MM.1S (cell line): Measurements from ENCODE around the gene ZBTB6.

ENCODE experiments used
- DNase-seq: peaks from one replicate; pipeline ENCODE4 v3.0.0-alpha.2; 2015
- H2AFZ ChIP-seq: fragments of 300-600 bp; sonication (generic); 2 replicates; pipeline ENCODE4 v1.6.0; 2016; ENCODE audit warnings: antibody characterized with exemption, low read length
- H3F3A ChIP-seq: fragments of 300-600 bp; sonication (generic); 2 replicates; pipeline ENCODE4 v1.6.1; 2016; ENCODE audit warnings: mild to moderate bottlenecking, antibody characterized with exemption, low read length, moderate library complexity, mixed read lengths; ENCODE audit not compliant: insufficient read depth
- H3K27ac ChIP-seq: fragments of 300-600 bp; sonication (generic); 2 replicates; pipeline ENCODE4 v1.5.1; 2016; ENCODE audit warnings: mild to moderate bottlenecking, low read length
- H3K27me3 ChIP-seq: fragments of 300-600 bp; sonication (generic); replicated peaks from 2 replicates; pipeline ENCODE4 v1.6.0; 2016; ENCODE audit warnings: low read length; ENCODE audit not compliant: insufficient read depth
- H3K36me3 ChIP-seq: fragments of 300-600 bp; sonication (generic); replicated peaks from 2 replicates; pipeline ENCODE4 v1.6.1; 2016; ENCODE audit warnings: mild to moderate bottlenecking, low read length, mixed read lengths; ENCODE audit not compliant: insufficient read depth
- H3K4me1 ChIP-seq: fragments of 300-600 bp; sonication (generic); 2 replicates; pipeline ENCODE4 v1.6.1; 2016; ENCODE audit warnings: low read length, mixed read lengths
- H3K4me2 ChIP-seq: fragments of 300-600 bp; sonication (generic); 2 replicates; pipeline ENCODE4 v1.6.0; 2016; ENCODE audit warnings: low read depth, low read length
- H3K4me3 ChIP-seq: fragments of 300-600 bp; sonication (generic); 2 replicates; pipeline ENCODE4 v1.5.1; 2016; ENCODE audit warnings: low read length, mixed read lengths
- H3K79me2 ChIP-seq: fragments of 300-600 bp; sonication (generic); 2 replicates; pipeline ENCODE4 v1.6.1; 2016; ENCODE audit warnings: mixed run types, low read length, mixed read lengths
- H3K9ac ChIP-seq: fragments of 300-600 bp; sonication (generic); 2 replicates; pipeline ENCODE4 v1.6.1; 2016; ENCODE audit warnings: low read length, mixed read lengths
- H3K9me2 ChIP-seq: fragments of 300-600 bp; sonication (generic); replicated peaks from 2 replicates; pipeline ENCODE4 v1.6.1; 2016; ENCODE audit warnings: mild to moderate bottlenecking, low read length, mixed read lengths; ENCODE audit not compliant: insufficient read depth
- H3K9me3 ChIP-seq: fragments of 300-600 bp; sonication (generic); replicated peaks from 2 replicates; pipeline ENCODE4 v1.6.1; 2016; ENCODE audit warnings: mild to moderate bottlenecking, low read length, mixed read lengths; ENCODE audit not compliant: insufficient read depth
- H4K20me1 ChIP-seq: fragments of 300-600 bp; sonication (generic); 2 replicates; pipeline ENCODE4 v1.6.1; 2016; ENCODE audit warnings: mild to moderate bottlenecking, low read length, moderate library complexity, mixed read lengths; ENCODE audit not compliant: insufficient read depth
- EZH2 ChIP-seq: fragments of 300-600 bp; sonication (generic); optimal IDR thresholded peaks from 2 replicates; pipeline ENCODE3; 2017; ENCODE audit warnings: low read depth, mild to moderate bottlenecking, antibody characterized with exemption, low read length, mixed read lengths
- EZH2phosphoT487 ChIP-seq: fragments of 300-600 bp; sonication (generic); IDR thresholded peaks from 2 replicates; pipeline ENCODE4 v1.6.1; 2018; ENCODE audit warnings: antibody characterized with exemption, low read length
- TF ChIP-seq, protein P1 (sequence below): fragments of 300-600 bp; sonication (generic); IDR thresholded peaks from 2 replicates; pipeline ENCODE4 v1.5.1; 2016; ENCODE audit warnings: antibody characterized with exemption, low read length, mixed read lengths

The ZBTB6 gene

DNA sequence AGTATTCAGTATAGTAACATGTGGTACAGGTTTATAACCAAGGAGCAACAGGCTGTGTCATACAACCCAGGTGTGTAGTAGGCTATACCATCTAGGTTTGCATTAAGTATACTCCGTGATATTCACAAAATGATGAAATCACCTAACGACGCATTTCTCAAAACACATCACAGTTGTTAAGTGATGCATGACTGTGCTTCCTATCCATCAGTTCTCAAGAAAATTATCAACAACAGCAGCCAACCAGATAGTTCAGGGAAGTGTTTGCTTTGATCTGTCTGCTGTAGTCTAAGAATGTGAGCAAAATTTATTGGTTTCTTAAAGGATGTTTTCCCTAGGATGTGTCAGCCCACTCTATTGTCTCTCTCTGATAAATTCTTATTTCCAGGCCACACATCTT lies 10.8 kb upstream of the ZBTB6 start:
- Histone ChIP-seq H3K79me2 (peaks cover 16% of the 10 kb centered on the region; the same call in 1 of the 2 replicates), H3K9me2 (no peaks in the 10 kb centered on the region), H3K36me3 (no peaks in the 10 kb centered on the region), H2AFZ (no peak overlapping the region), H3K4me1 (no peaks in the 10 kb centered on the region), H3K27ac (no peak overlapping the region), H3F3A (no peaks in the 10 kb centered on the region), H3K9ac (no peak overlapping the region), H3K4me2 (no peak overlapping the region), H3K27me3 (no peaks in the 10 kb centered on the region), H3K9me3 (no peaks in the 10 kb centered on the region), H3K4me3 (no peak overlapping the region), H4K20me1 (no peaks in the 10 kb centered on the region)
- TF ChIP-seq, protein P1, sequence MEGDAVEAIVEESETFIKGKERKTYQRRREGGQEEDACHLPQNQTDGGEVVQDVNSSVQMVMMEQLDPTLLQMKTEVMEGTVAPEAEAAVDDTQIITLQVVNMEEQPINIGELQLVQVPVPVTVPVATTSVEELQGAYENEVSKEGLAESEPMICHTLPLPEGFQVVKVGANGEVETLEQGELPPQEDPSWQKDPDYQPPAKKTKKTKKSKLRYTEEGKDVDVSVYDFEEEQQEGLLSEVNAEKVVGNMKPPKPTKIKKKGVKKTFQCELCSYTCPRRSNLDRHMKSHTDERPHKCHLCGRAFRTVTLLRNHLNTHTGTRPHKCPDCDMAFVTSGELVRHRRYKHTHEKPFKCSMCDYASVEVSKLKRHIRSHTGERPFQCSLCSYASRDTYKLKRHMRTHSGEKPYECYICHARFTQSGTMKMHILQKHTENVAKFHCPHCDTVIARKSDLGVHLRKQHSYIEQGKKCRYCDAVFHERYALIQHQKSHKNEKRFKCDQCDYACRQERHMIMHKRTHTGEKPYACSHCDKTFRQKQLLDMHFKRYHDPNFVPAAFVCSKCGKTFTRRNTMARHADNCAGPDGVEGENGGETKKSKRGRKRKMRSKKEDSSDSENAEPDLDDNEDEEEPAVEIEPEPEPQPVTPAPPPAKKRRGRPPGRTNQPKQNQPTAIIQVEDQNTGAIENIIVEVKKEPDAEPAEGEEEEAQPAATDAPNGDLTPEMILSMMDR: no peak
- no peak for TF ChIP-seq EZH2
- no peak for TF ChIP-seq EZH2phosphoT487
- no peak for DNase-seq

DNA sequence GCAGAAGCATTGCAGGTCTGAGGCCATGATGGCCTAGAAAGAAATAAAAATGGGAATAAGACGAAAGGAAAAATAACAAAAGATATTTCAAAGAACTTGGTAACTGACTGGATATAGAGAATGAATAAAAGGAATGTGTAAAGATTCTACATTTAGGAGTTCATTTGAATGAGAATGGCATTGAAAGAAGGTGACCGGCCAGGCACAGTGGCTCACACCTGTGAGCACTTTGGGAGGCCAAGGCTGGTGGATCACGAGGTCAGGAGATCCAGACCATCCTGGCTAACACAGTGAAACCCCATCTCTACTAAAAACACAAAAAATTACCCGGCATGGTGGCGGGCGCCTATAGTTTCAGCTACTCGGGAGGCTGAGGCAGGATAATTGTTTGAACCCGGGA lies 9.6 kb upstream of the ZBTB6 start:
- no peaks in the 10 kb centered on the region for H3K4me1 ChIP-seq
- TF ChIP-seq EZH2phosphoT487 (no peak), EZH2 (no peak)
- TF ChIP-seq, protein P1: no peak
- DNase-seq: no peak
- H3K9ac ChIP-seq: no peak overlapping the region
- no peak overlapping the region for H3K4me3 ChIP-seq
- no peaks in the 10 kb centered on the region for H4K20me1 ChIP-seq
- H3F3A ChIP-seq: no peaks in the 10 kb centered on the region
- H2AFZ ChIP-seq: no peak overlapping the region
- no peaks in the 10 kb centered on the region for H3K9me3 ChIP-seq
- no peaks in the 10 kb centered on the region for H3K9me2 ChIP-seq
- H3K79me2 ChIP-seq: 0 out of 2 replicates have a peak, but pooled peaks cover 11% of the 10 kb centered on the region
- H3K36me3 ChIP-seq: no peaks in the 10 kb centered on the region
- H3K27ac ChIP-seq: no peak overlapping the region
- no peaks in the 10 kb centered on the region for H3K27me3 ChIP-seq
- no peak overlapping the region for H3K4me2 ChIP-seq

DNA sequence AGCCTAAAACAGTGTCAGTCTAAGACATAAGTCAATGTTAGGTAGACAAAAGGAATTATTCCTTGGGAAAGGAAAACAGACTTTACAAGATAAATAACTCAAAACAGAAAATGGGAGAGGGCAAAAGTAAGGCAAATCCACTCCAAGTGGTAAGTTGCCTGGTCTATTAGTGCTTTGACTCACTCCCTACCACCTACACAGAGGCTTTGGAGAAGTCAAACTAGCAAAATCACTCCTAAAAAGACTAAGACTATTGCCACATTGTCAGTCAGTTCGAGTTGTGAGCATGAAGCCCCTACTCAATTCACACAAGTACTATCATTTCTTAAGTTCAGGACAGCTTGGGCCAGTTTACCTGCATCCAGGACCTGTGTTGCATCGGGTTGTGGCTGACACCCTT lies 5.2 kb upstream of the ZBTB6 start:
- Histone ChIP-seq H3K4me2 (no peak overlapping the region), H4K20me1 (no peaks in the 10 kb centered on the region), H3K27ac (no peak overlapping the region), H3K27me3 (no peaks in the 10 kb centered on the region), H2AFZ (no peak overlapping the region), H3K9me3 (no peaks in the 10 kb centered on the region), H3F3A (peaks cover 2% of the 10 kb centered on the region), H3K4me1 (no peaks in the 10 kb centered on the region), H3K9me2 (no peaks in the 10 kb centered on the region), H3K79me2 (0 out of 2 replicates have a peak, but pooled peaks cover 3% of the 10 kb centered on the region), H3K9ac (no peak overlapping the region), H3K4me3 (no peak overlapping the region), H3K36me3 (no peaks in the 10 kb centered on the region)
- TF ChIP-seq EZH2 (no peak), EZH2phosphoT487 (no peak)
- TF ChIP-seq, protein P1: no peak
- DNase-seq: no peak
